CD4-positive, alpha-beta T cell treated with Interleukin-4 for 1 hour (primary cell): Measurements from ENCODE around the gene CDC42EP4.

ENCODE experiments used
- DNase-seq, 2 donors: peaks; one replicate each; pipeline ENCODE4 v3.0.0-alpha.2; 2020 to 2022

CDC42EP4 gene

DNA sequence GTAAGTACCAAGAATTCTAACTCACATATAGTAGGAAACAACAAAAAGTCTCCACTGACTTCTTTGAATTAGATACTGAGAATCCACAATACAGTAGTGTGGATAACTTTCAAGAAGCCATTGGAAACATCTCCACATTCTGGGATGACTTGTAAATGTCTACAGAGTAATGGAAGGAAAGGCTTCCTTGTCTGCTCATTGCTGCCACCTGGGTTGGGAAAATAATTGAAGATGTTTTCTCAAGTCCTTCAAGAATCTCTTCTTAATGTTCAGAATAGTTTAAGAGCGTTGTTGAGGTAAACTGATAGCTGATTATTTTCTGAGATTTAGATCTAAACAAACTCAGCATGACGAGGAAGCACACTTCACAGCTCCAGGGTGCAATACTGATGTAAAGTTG lies 64.1 kb downstream of the CDC42EP4 start:
- no peak for DNase-seq

- no peak for DNase-seq
These were observed 71.2 kb downstream of the CDC42EP4 start for GRCh38 chr17:73240561-73240960.

GRCh38 chr17:73237714-73238113 lies 74.1 kb downstream of the CDC42EP4 start:
- DNase-seq = no peak

- DNase-seq = no peak
These were observed 77.1 kb downstream of the CDC42EP4 start for GRCh38 chr17:73234736-73235135.
